Stimulated activated CD8-positive, alpha-beta memory T cell treated with anti-CD3 and anti-CD28 coated beads, Interleukin-15, amount 100 ng/mL, for 1 hour (primary cell): ENCODE results near the gene MID1.

Experiments used
- DNase-seq: peaks from one replicate; pipeline ENCODE4 v3.0.0-alpha.2; 2020; ENCODE audit warnings: low read depth

MID1 gene

GRCh38 chrX:10429908-10430307 lies 190.5 kb downstream of the MID1 start:
- DNase-seq, result no peak

- no peak for DNase-seq
Measured at GRCh38 chrX:10427249-10427648, 193.1 kb downstream of the MID1 start.

GRCh38 chrX:10423716-10424115 lies 196.7 kb downstream of the MID1 start:
- no peak for DNase-seq

- no peak for DNase-seq
Measured at GRCh38 chrX:10420134-10420533, 200.3 kb downstream of the MID1 start.

- DNase-seq, result no peak
Measured at GRCh38 chrX:10416424-10416823, 204.0 kb downstream of the MID1 start.

- DNase-seq, result no peak
Measured at GRCh38 chrX:10415306-10416001, 204.9 kb downstream of the MID1 start.

GRCh38 chrX:10414862-10415261 lies 205.5 kb downstream of the MID1 start:
- no peak for DNase-seq

- DNase-seq, result no peak
Measured at GRCh38 chrX:10414156-10414824, 206.1 kb downstream of the MID1 start.

GRCh38 chrX:10404436-10404835 lies 215.9 kb downstream of the MID1 start:
- no peak for DNase-seq

GRCh38 chrX:10401239-10401638 lies 219.1 kb downstream of the MID1 start:
- DNase-seq, result no peak

- no peak for DNase-seq
Measured at GRCh38 chrX:10399043-10399741, 221.2 kb downstream of the MID1 start.

GRCh38 chrX:10398215-10398614 lies 222.2 kb downstream of the MID1 start:
- DNase-seq, result no peak

GRCh38 chrX:10397349-10397748 lies 223.0 kb downstream of the MID1 start:
- DNase-seq, result no peak

GRCh38 chrX:10395643-10396042 lies 224.7 kb downstream of the MID1 start:
- DNase-seq, result no peak
